H9 (cell line): ENCODE data around the gene ANO10. TPM values are rescaled to one million over a fixed set of nuclear protein-coding genes. Genes with fewer than 3 reads are reported as not detected.

Experiments used
- DNase-seq: peaks from one replicate; pipeline ENCODE4 v3.0.0-alpha.2; 2017
- H2AFZ ChIP-seq: one replicate; pipeline ENCODE4 v1.6.1; 2013; ENCODE audit warnings: mild to moderate bottlenecking, low read length, control low read depth, moderate library complexity
- H2AK5ac ChIP-seq: 2 replicates; pipeline ENCODE4 v1.6.1; 2013; ENCODE audit warnings: low read length, control low read depth, mixed read lengths; ENCODE audit not compliant: insufficient read length
- H2BK120ac ChIP-seq: one replicate; pipeline ENCODE4 v1.6.1; 2013; ENCODE audit warnings: low read depth, mild to moderate bottlenecking, low read length, control low read depth, inconsistent platforms; ENCODE audit not compliant: poor library complexity, severe bottlenecking
- H2BK12ac ChIP-seq: 2 replicates; pipeline ENCODE4 v1.6.1; 2013; ENCODE audit warnings: low read length, control low read depth, mixed read lengths, low read depth; ENCODE audit not compliant: insufficient read length
- H2BK15ac ChIP-seq: 2 replicates; pipeline ENCODE4 v1.6.1; 2013; ENCODE audit warnings: low read depth, low read length, control low read depth
- H2BK20ac ChIP-seq: one replicate; pipeline ENCODE4 v1.6.1; 2013; ENCODE audit warnings: low read depth, mild to moderate bottlenecking, low read length, control low read depth, inconsistent platforms; ENCODE audit not compliant: poor library complexity, severe bottlenecking
- H2BK5ac ChIP-seq: 2 replicates; pipeline ENCODE4 v1.6.1; 2013; ENCODE audit warnings: low read length, control low read depth, mixed read lengths; ENCODE audit not compliant: insufficient read length
- H3K14ac ChIP-seq: 2 replicates; pipeline ENCODE4 v1.6.1; 2013; ENCODE audit warnings: low read length, control low read depth; ENCODE audit not compliant: insufficient read depth
- H3K18ac ChIP-seq: 2 replicates; pipeline ENCODE4 v1.6.1; 2013; ENCODE audit warnings: low read depth, mild to moderate bottlenecking, mixed read lengths, low read length, control low read depth; ENCODE audit not compliant: insufficient read length
- H3K23ac ChIP-seq: 2 replicates; pipeline ENCODE4 v1.6.1; 2013; ENCODE audit warnings: low read length, control low read depth, mixed read lengths, low read depth; ENCODE audit not compliant: insufficient read length
- H3K23me2 ChIP-seq: 2 replicates; pipeline ENCODE4 v1.6.1; 2013; ENCODE audit warnings: low read depth, mild to moderate bottlenecking, mixed read lengths, low read length, control low read depth; ENCODE audit not compliant: insufficient read length, poor library complexity, severe bottlenecking
- H3K27ac ChIP-seq: 2 replicates; pipeline ENCODE4 v1.5.1; 2013; ENCODE audit warnings: low read length, control low read depth, mixed read lengths, low read depth; ENCODE audit not compliant: insufficient read length
- H3K27me3 ChIP-seq: 2 replicates; pipeline ENCODE4 v1.6.1; 2013; ENCODE audit warnings: low read length, control low read depth, inconsistent platforms; ENCODE audit not compliant: insufficient read depth
- H3K4ac ChIP-seq: 2 replicates; pipeline ENCODE4 v1.6.1; 2013; ENCODE audit warnings: low read depth, mild to moderate bottlenecking, control low read depth, inconsistent platforms, low read length, moderate library complexity
- H3K4me1 ChIP-seq: 2 replicates; pipeline ENCODE4 v1.6.1; 2013; ENCODE audit warnings: low read length, control low read depth, inconsistent platforms; ENCODE audit not compliant: insufficient read depth
- H3K4me2 ChIP-seq: 2 replicates; pipeline ENCODE4 v1.6.1; 2013; ENCODE audit warnings: low read length, control low read depth, mixed read lengths; ENCODE audit not compliant: insufficient read length, insufficient read depth
- H3K56ac ChIP-seq: 2 replicates; pipeline ENCODE4 v1.6.1; 2013; ENCODE audit warnings: low read depth, mild to moderate bottlenecking, mixed read lengths, low read length, control low read depth; ENCODE audit not compliant: insufficient read length
- H3K79me1 ChIP-seq: 2 replicates; pipeline ENCODE4 v1.6.1; 2013; ENCODE audit warnings: low read depth, mild to moderate bottlenecking, moderate library complexity, low read length, control low read depth, inconsistent platforms; ENCODE audit not compliant: insufficient read depth, poor library complexity, severe bottlenecking
- H3K79me2 ChIP-seq: 2 replicates; pipeline ENCODE4 v1.6.1; 2013; ENCODE audit warnings: low read length, control low read depth, inconsistent platforms; ENCODE audit not compliant: insufficient read depth
- H3K9ac ChIP-seq: 2 replicates; pipeline ENCODE4 v1.6.1; 2013; ENCODE audit warnings: low read length, control low read depth, mixed read lengths; ENCODE audit not compliant: insufficient read length; ENCODE audit errors: extremely low read depth
- H3K9me3 ChIP-seq: one replicate; pipeline ENCODE4 v1.6.1; 2013; ENCODE audit warnings: low read depth, low read length, inconsistent platforms; ENCODE audit not compliant: control insufficient read depth
- H3T11ph ChIP-seq: one replicate; pipeline ENCODE4 v1.6.1; 2013; ENCODE audit warnings: mild to moderate bottlenecking, low read length, control low read depth, inconsistent platforms
- H4K20me1 ChIP-seq: one replicate; pipeline ENCODE4 v1.6.1; 2013; ENCODE audit not compliant: control insufficient read depth, insufficient read length, insufficient read depth
- H4K5ac ChIP-seq: 2 replicates; pipeline ENCODE4 v1.6.1; 2013; ENCODE audit warnings: low read depth, mild to moderate bottlenecking, mixed read lengths, low read length, control low read depth; ENCODE audit not compliant: insufficient read length
- H4K8ac ChIP-seq: replicated peaks from 2 replicates; pipeline ENCODE4 v1.6.1; 2013; ENCODE audit warnings: low read length, control low read depth, mixed read lengths, low read depth; ENCODE audit not compliant: insufficient read length
- H4K91ac ChIP-seq: 2 replicates; pipeline ENCODE4 v1.6.1; 2013; ENCODE audit warnings: low read depth, mild to moderate bottlenecking, moderate library complexity, mixed read lengths, low read length, control low read depth; ENCODE audit not compliant: insufficient read length
- H3K27ac Mint-ChIP-seq, 3 experiments: 2 replicates in 2 of 3; 3 replicates in 1 of 3; pipeline ENCODE4 v1.8.0; 2020 to 2021; ENCODE audit warnings: mixed read lengths in 3 of 3, mild to moderate bottlenecking in 1 of 3, moderate library complexity in 1 of 3
- H3K27me3 Mint-ChIP-seq: 2 replicates; pipeline ENCODE4 v1.8.0; 2021; ENCODE audit warnings: low read depth, mild to moderate bottlenecking, moderate library complexity, mixed read lengths
- H3K36me3 Mint-ChIP-seq, 3 experiments: 2 replicates in 2 of 3; 3 replicates in 1 of 3; pipeline ENCODE4 v1.8.0; 2020 to 2021; ENCODE audit warnings: low read depth in 3 of 3, mixed read lengths in 3 of 3; ENCODE audit not compliant: insufficient read depth in 1 of 3
- H3K4me1 Mint-ChIP-seq, 2 experiments: 2 replicates each; pipeline ENCODE4 v1.8.0; 2020; ENCODE audit warnings: mixed read lengths in 2 of 2
- H3K4me3 Mint-ChIP-seq, 2 experiments: 2 replicates in 1 of 2; 3 replicates in 1 of 2; pipeline ENCODE4 v1.8.0; 2020 to 2021; ENCODE audit warnings: mild to moderate bottlenecking in 2 of 2, mixed read lengths in 2 of 2, moderate library complexity in 1 of 2
- H3K9me3 Mint-ChIP-seq, 2 experiments: 2 replicates in 1 of 2; 3 replicates in 1 of 2; pipeline ENCODE4 v1.8.0; 2020; ENCODE audit warnings: mild to moderate bottlenecking in 2 of 2, mixed read lengths in 2 of 2, moderate library complexity in 1 of 2
- WGBS: extraction: QIAGEN DNeasy Blood & Tissue Kit; methylation state at CpG from one replicate; pipeline ENCODE4 v1.1.7; 2013; ENCODE audit warnings: missing lambda C conversion rate, low lambda C conversion rate, mixed read lengths; ENCODE audit not compliant: insufficient read length; ENCODE audit errors: extremely low coverage; 5-methylcytosine and 5-hydroxymethylcytosine counted together
- total RNA-seq: library from RNA; stranded (reverse); gene quantifications from 2 replicates; pipeline ENCODE4 v1.2.1, GENCODE V29; 2021
- TF ChIP-seq, protein P1 (sequence below): fragments of 200-600 bp; sonication (generic); conservative IDR thresholded peaks from 3 replicates; pipeline ENCODE4 v1.8.0; 2021; ENCODE audit warnings: antibody characterized with exemption, mild to moderate bottlenecking

The ANO10 gene
- total RNA-seq, 1 experiment from 2014 or later, result 38.7 TPM

DNA sequence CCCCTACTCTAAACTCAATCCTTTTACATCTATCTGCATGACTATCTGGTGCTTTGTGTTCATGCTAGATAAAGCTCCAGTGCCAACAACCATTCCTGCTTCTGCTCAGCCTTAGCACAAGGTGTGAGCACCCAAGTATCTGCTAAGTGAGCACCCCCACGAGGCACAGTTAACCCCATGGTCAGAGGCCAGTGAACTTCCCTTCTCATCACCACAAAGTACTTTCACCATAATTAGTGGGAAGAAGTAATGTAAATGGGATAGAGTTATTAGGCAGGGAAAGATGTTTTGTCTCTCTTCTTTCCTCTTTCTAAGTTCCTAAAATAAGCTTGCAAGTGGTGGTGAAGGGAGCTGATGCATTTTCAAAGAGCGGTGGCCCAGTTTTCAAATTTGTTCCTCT, 96.4 kb downstream of the ANO10 start:
- no peaks in the 10 kb centered on the region for H3K27me3 Mint-ChIP-seq
- Histone ChIP-seq H3K23ac (no peak overlapping the region), H3K9me3 (no peaks in the 10 kb centered on the region)

More for the DNA sequence above, 96.4 kb downstream of the ANO10 start:
- H3K9me3 Mint-ChIP-seq, result peaks cover 5 to 6% of the 10 kb centered on the region in 2 experiments; a peak in 4 of 5 replicates
- no peak overlapping the region for H3K27ac Mint-ChIP-seq
- H2BK12ac ChIP-seq, result no peak overlapping the region
- H2AK5ac ChIP-seq, result no peak overlapping the region
- no peak overlapping the region for H3K18ac ChIP-seq
- TF ChIP-seq, protein P1, sequence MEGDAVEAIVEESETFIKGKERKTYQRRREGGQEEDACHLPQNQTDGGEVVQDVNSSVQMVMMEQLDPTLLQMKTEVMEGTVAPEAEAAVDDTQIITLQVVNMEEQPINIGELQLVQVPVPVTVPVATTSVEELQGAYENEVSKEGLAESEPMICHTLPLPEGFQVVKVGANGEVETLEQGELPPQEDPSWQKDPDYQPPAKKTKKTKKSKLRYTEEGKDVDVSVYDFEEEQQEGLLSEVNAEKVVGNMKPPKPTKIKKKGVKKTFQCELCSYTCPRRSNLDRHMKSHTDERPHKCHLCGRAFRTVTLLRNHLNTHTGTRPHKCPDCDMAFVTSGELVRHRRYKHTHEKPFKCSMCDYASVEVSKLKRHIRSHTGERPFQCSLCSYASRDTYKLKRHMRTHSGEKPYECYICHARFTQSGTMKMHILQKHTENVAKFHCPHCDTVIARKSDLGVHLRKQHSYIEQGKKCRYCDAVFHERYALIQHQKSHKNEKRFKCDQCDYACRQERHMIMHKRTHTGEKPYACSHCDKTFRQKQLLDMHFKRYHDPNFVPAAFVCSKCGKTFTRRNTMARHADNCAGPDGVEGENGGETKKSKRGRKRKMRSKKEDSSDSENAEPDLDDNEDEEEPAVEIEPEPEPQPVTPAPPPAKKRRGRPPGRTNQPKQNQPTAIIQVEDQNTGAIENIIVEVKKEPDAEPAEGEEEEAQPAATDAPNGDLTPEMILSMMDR, result no peak
- no peak overlapping the region for H3K56ac ChIP-seq
- H4K20me1 ChIP-seq, result no peaks in the 10 kb centered on the region
- no peak overlapping the region for H2BK20ac ChIP-seq
- no peaks in the 10 kb centered on the region for H3K23me2 ChIP-seq
- WGBS, result no CpG with 5 or more reads among the region's 2 CpGs
- no peak overlapping the region for H3K14ac ChIP-seq
- no peak overlapping the region for H3K27ac ChIP-seq
- no peak overlapping the region for H4K5ac ChIP-seq
- no peak overlapping the region for H2BK5ac ChIP-seq
- no peaks in the 10 kb centered on the region for H3K79me2 ChIP-seq
- H3T11ph ChIP-seq, result no peak overlapping the region
- no peak overlapping the region for H4K91ac ChIP-seq
- H3K4me2 ChIP-seq, result no peak overlapping the region
- H3K4me1 ChIP-seq, result no peaks in the 10 kb centered on the region
- peaks cover 10 to 26% (median 10%) of the 10 kb centered on the region in 3 experiments; a peak in 6 of 7 replicates for H3K36me3 Mint-ChIP-seq
- H3K4ac ChIP-seq, result no peak overlapping the region
- no peak overlapping the region for H4K8ac ChIP-seq
- no peaks in the 10 kb centered on the region for H3K4me1 Mint-ChIP-seq
- DNase-seq, result no peak
- no peaks in the 10 kb centered on the region for H3K79me1 ChIP-seq
- no peak overlapping the region for H2BK15ac ChIP-seq
- no peak overlapping the region for H2AFZ ChIP-seq
- H3K4me3 Mint-ChIP-seq, result no peak overlapping the region
- no peaks in the 10 kb centered on the region for H3K27me3 ChIP-seq
- H3K9ac ChIP-seq, result no peak overlapping the region
- H2BK120ac ChIP-seq, result no peak overlapping the region
